NK-92 treated with Interleukin-12 subunit alpha and Interleukin-12 subunit beta, amount 100 ng/mL, for 24 hours (cell line): ENCODE data around the gene CYTL1.

Experiments
- DNase-seq: peaks from one replicate; lab custom pipeline; 2025; lab: John Stamatoyannopoulos, UW

The CYTL1 gene

DNA sequence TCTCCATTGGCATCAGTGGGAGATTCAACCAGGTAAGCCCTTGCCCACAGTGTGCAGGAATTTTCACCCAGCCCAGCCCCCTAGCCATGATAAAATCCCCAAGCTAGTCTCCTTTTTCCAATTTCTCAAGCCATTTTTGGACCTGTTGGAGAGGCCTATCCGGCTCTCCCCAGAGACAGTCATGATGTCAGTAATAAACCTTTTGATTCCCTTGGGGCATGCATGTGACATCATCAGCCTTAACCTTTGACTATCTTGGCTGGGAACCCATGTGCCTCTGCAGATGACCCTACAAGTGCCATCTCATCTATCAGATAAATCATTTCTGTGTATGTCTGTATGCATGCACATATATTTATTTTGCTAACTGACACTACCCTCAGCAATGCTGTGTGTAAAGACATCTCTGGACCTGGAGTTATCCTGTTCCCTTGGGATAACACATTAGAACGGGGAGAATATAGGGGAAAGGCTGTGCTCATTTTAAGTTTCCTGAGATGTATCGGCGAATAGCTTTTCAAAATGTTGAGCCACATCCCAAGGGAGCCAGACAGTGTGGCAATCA lies 51.0 kb downstream of the CYTL1 start:
- DNase-seq: no peak
